Osteoblast (primary cell): ENCODE results near the gene PIGO. TPM values are rescaled to one million over a fixed set of nuclear protein-coding genes. Genes with fewer than 3 reads are reported as not detected.

Experiments used
- DNase-seq: peaks from one replicate; pipeline ENCODE4 v3.0.0; 2011; ENCODE audit warnings: low spot score, mixed read lengths; ENCODE audit not compliant: insufficient read length; ENCODE audit errors: missing footprints
- H2AFZ ChIP-seq: 2 replicates; pipeline ENCODE4 v1.6.0; 2011; ENCODE audit warnings: mild to moderate bottlenecking, low read length
- H3K27ac ChIP-seq: 2 replicates; pipeline ENCODE4 v1.5.1; 2011; ENCODE audit warnings: mild to moderate bottlenecking, low read depth, low read length, moderate library complexity
- H3K27me3 ChIP-seq: 2 replicates; pipeline ENCODE4 v1.6.0; 2012; ENCODE audit warnings: mild to moderate bottlenecking, control low read depth, inconsistent platforms, low read length, moderate library complexity; ENCODE audit not compliant: insufficient read depth
- H3K36me3 ChIP-seq: 2 replicates; pipeline ENCODE4 v1.5.1; 2011; ENCODE audit warnings: mild to moderate bottlenecking, low read length, control low read depth, moderate library complexity; ENCODE audit not compliant: insufficient read depth
- H3K4me1 ChIP-seq: 2 replicates; pipeline ENCODE4 v1.5.1; 2011; ENCODE audit warnings: mild to moderate bottlenecking, low read length, control low read depth, moderate library complexity; ENCODE audit not compliant: insufficient read depth
- H3K4me2 ChIP-seq: 2 replicates; pipeline ENCODE4 v1.6.0; 2011; ENCODE audit warnings: mild to moderate bottlenecking, low read length; ENCODE audit not compliant: insufficient read depth
- H3K4me3 ChIP-seq: fragments of 200-600 bp; sonication (generic); 3 replicates; pipeline ENCODE4 v1.5.1; 2012; ENCODE audit warnings: mild to moderate bottlenecking, low read length, inconsistent platforms; ENCODE audit not compliant: insufficient read depth
- H3K79me2 ChIP-seq: 2 replicates; pipeline ENCODE4 v1.6.0; 2012; ENCODE audit warnings: mild to moderate bottlenecking, low read length, control low read depth, inconsistent platforms; ENCODE audit not compliant: insufficient read depth
- H3K9me3 ChIP-seq: 2 replicates; pipeline ENCODE4 v1.5.1; 2011; ENCODE audit warnings: low read depth, low read length, control low read depth
- H4K20me1 ChIP-seq: 2 replicates; pipeline ENCODE4 v1.6.0; 2012; ENCODE audit warnings: mild to moderate bottlenecking, low read length, control low read depth; ENCODE audit not compliant: insufficient read depth
- CTCF ChIP-seq: IDR thresholded peaks from 2 replicates; pipeline ENCODE4 v1.5.1; 2011; ENCODE audit warnings: mild to moderate bottlenecking, low read depth, low read length, moderate library complexity; ENCODE audit errors: extremely low read depth
- total RNA-seq: library from RNA; depleted of rRNA; stranded (reverse); fragments of >200 nt; gene quantifications from 2 replicates; pipeline ENCODE4 v1.2.3, GENCODE V29; 2012

The PIGO gene
- total RNA-seq, 1 donor, result 15.9 TPM

GRCh38 chr9:35054871-35055644, 41.3 kb downstream of the PIGO start:
- Histone ChIP-seq H3K4me1 (no peaks in the 10 kb centered on the region), H3K9me3 (no peaks in the 10 kb centered on the region), H3K36me3 (peaks cover 85% of the 10 kb centered on the region), H3K4me2 (no peak overlapping the region), H4K20me1 (peaks cover 23% of the 10 kb centered on the region), H3K27ac (no peak overlapping the region), H3K4me3 (no peak overlapping the region), H2AFZ (no peak overlapping the region), H3K27me3 (no peaks in the 10 kb centered on the region), H3K79me2 (peaks cover 11% of the 10 kb centered on the region)
- no peak for DNase-seq
- TF ChIP-seq CTCF, result no peak

DNA sequence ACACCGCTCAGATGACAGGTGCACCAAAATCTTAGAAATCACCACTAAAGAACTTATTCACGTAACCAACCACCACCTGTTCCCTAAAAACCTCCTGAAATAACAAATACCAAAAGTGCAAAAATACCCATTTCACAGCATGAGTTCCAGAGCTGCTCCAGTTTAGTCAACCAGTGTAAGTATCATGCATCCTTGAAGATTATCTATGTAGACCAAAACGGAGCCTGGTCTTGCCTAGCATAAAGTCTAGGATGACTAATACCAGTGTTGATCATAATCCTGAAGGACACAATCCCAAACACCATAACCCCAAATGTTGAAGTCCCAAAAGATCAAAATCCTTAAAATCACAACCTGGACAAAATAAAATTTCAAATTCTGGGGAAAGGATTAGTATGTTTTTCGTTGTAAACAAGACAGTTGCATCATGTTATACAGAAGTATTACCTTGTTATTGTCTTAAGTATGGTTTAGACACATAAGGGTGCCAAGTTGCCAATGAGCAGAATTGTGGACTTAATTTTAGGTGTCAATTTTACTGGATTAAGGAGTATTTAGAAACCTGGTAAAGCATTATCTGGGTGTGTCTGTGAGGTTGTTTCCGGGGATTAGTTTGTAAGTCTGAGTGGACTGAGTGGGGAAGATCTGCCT, 42.1 kb downstream of the PIGO start:
- Histone ChIP-seq H3K9me3 (no peaks in the 10 kb centered on the region), H3K4me1 (no peaks in the 10 kb centered on the region), H3K79me2 (peaks cover 8% of the 10 kb centered on the region), H3K27me3 (no peaks in the 10 kb centered on the region), H3K4me2 (no peak overlapping the region), H2AFZ (no peak overlapping the region), H3K4me3 (no peak overlapping the region), H3K36me3 (peaks cover 81% of the 10 kb centered on the region), H4K20me1 (peaks cover 17% of the 10 kb centered on the region), H3K27ac (no peak overlapping the region)
- no peak for TF ChIP-seq CTCF
- DNase-seq, result no peak

DNA sequence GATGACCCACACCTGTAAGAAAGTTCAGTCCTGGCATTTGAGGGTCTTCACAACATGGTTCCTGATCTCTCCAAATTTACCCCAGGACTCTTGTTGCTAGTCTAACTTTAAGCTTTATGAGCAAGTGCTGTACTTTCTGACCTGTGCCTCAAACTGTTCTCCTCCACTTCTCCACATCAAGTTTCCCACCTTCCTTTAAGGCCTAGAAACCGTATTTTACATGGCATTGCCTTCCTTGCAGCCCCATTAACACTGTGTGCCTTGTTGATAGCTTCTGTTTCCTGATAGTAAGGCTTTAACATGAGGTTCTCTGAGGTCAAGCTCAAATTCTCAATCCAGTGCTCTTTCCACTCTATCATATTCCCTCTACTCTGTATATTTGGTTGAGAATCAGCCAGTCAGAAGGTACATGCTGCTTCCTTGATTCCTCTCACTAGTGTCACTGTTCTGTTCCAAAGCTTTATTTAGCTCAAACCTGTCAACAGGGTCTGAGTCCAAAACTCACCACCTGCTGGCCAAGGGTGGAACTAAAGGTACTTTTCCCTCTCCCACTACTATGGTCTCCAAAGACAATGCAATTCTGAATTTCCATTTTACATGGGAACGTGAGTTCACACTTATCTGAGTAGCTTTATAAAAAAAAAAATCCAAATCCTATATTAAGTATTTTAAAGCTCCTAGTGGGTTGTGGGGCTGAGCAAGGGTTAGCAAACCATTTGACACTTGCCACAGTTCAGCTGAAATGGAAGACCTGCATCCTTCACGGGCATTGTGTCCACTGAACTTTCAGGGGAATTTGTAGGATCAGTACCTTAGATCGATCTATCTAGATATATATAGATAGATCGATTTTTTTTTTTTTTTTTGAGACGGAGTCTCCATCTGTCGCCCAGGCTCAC, 45.1 kb downstream of the PIGO start:
- Histone ChIP-seq H3K27ac (no peak overlapping the region), H3K27me3 (no peaks in the 10 kb centered on the region), H3K4me2 (no peak overlapping the region), H3K4me3 (no peak overlapping the region), H3K9me3 (no peaks in the 10 kb centered on the region), H3K36me3 (peaks cover 63% of the 10 kb centered on the region), H3K79me2 (no peaks in the 10 kb centered on the region), H2AFZ (no peak overlapping the region), H3K4me1 (no peaks in the 10 kb centered on the region), H4K20me1 (peaks cover 7% of the 10 kb centered on the region)
- TF ChIP-seq CTCF, result peak; percentile 65
- DNase-seq, result no peak
